Activated CD8-positive, alpha-beta T cell treated with anti-CD3 and anti-CD28 coated beads for 36 hours (primary cell): ENCODE data around the gene NIT2. TPM values are rescaled to one million over a fixed set of nuclear protein-coding genes. Genes with fewer than 3 reads are reported as not detected.

ENCODE experiments used
- ATAC-seq: fragments of 200-7000 bp; cut with Tn5 transposase; one replicate; pipeline ENCODE4 v1.10.0; 2021; ENCODE audit warnings: mild to moderate bottlenecking, moderate library complexity
- CTCF ChIA-PET: fragments of 350-600 bp; sonication (Branson Sonifier 250); formaldehyde crosslinking; loops from one replicate; lab custom pipeline; 2021; ENCODE audit warnings: antibody characterized with exemption; lab: Charles Lee
- POLR2A ChIA-PET: fragments of 350-600 bp; sonication (Branson Sonifier 250); formaldehyde crosslinking; loops from one replicate; lab custom pipeline; 2021; ENCODE audit warnings: antibody characterized with exemption; lab: Charles Lee
- DNase-seq: peaks from one replicate; pipeline ENCODE4 v3.0.0-alpha.2; 2020
- H3K27ac Mint-ChIP-seq: one replicate; pipeline ENCODE4 v1.8.0; 2021; ENCODE audit warnings: mild to moderate bottlenecking, mixed read lengths
- H3K27me3 Mint-ChIP-seq: one replicate; pipeline ENCODE4 v1.8.0; 2021; ENCODE audit warnings: mixed read lengths
- H3K36me3 Mint-ChIP-seq: one replicate; pipeline ENCODE4 v1.8.0; 2021; ENCODE audit warnings: low read depth, mixed read lengths
- H3K4me1 Mint-ChIP-seq: one replicate; pipeline ENCODE4 v1.8.0; 2021; ENCODE audit warnings: low read depth, mixed read lengths
- H3K4me3 Mint-ChIP-seq: one replicate; pipeline ENCODE4 v1.8.0; 2021; ENCODE audit warnings: mild to moderate bottlenecking, moderate library complexity, mixed read lengths
- H3K9me3 Mint-ChIP-seq: one replicate; pipeline ENCODE4 v1.8.0; 2021; ENCODE audit warnings: mixed read lengths
- intact Hi-C: fragments of 100-400 bp; cut with micrococcal nuclease; formaldehyde crosslinking; loops from one replicate; pipeline ENCODE4 v1.10.0; 2022
- total RNA-seq, 2 experiments: library from RNA; stranded (reverse); gene quantifications; one replicate each; pipeline ENCODE4 v1.2.3, GENCODE V29; 2021
- TF ChIP-seq, protein P1 (sequence below): fragments of 200-600 bp; IDR thresholded peaks from one replicate; pipeline ENCODE4 v1.8.0; 2022; ENCODE audit warnings: antibody characterized with exemption, mild to moderate bottlenecking

Gene NIT2
- total RNA-seq, 2 experiments from 2014 or later, result 64.2 TPM

DNA sequence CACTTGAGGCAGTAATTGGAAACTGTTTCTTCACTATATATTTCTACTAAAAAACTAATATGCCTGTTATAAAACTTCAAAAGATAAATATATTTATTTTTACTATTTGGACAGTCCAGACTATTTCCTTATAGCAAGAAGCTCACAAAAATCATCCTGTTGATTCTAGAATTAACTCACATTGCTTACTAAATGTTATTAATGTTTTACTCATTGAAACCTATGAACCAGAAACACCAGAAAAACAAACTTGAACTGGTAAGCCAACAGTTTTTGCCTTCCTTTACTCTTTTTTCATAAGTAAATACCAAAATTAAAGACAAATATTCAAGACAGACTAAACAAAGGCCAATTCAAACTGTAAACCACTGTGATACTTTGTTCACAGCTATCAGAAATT, 40.0 kb downstream of the NIT2 start:
- H3K4me1 Mint-ChIP-seq, result peaks cover 1% of the 10 kb centered on the region
- H3K36me3 Mint-ChIP-seq, result peaks cover 20% of the 10 kb centered on the region
- no peaks in the 10 kb centered on the region for H3K27me3 Mint-ChIP-seq
- H3K9me3 Mint-ChIP-seq, result no peaks in the 10 kb centered on the region
- POLR2A ChIA-PET, result interaction anchor here (0.5 to 2.1 kb wide), 2 partner anchors 27 to 1108 kb away, joined by 3 to 5 read pairs; partner anchors contain the start of genes LNP1 and TOMM70
- no peak overlapping the region for H3K27ac Mint-ChIP-seq
- intact Hi-C loops, result no loop called here
- no peak for ATAC-seq
- no peak for DNase-seq
- H3K4me3 Mint-ChIP-seq, result no peak overlapping the region
- TF ChIP-seq, protein P1, sequence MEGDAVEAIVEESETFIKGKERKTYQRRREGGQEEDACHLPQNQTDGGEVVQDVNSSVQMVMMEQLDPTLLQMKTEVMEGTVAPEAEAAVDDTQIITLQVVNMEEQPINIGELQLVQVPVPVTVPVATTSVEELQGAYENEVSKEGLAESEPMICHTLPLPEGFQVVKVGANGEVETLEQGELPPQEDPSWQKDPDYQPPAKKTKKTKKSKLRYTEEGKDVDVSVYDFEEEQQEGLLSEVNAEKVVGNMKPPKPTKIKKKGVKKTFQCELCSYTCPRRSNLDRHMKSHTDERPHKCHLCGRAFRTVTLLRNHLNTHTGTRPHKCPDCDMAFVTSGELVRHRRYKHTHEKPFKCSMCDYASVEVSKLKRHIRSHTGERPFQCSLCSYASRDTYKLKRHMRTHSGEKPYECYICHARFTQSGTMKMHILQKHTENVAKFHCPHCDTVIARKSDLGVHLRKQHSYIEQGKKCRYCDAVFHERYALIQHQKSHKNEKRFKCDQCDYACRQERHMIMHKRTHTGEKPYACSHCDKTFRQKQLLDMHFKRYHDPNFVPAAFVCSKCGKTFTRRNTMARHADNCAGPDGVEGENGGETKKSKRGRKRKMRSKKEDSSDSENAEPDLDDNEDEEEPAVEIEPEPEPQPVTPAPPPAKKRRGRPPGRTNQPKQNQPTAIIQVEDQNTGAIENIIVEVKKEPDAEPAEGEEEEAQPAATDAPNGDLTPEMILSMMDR, result no peak
- CTCF ChIA-PET, result interaction anchor here (0.7 to 2.6 kb wide), 3 partner anchors 9 to 58 kb away, joined by 3 to 9 read pairs (median 3); no protein-coding TSS in a partner anchor

- TF ChIP-seq, protein P1, result no peak
- CTCF ChIA-PET, result interaction anchor here (0.7 to 2.6 kb wide), 2 partner anchors 15 to 59 kb away, joined by 3 to 9 read pairs; no protein-coding TSS in a partner anchor
- Mint-ChIP-seq H3K4me3 (no peak overlapping the region), H3K36me3 (peaks cover 27% of the 10 kb centered on the region), H3K27ac (no peak overlapping the region), H3K27me3 (no peaks in the 10 kb centered on the region), H3K4me1 (peaks cover 1% of the 10 kb centered on the region), H3K9me3 (no peaks in the 10 kb centered on the region)
- ATAC-seq (no peak), DNase-seq (no peak)
- POLR2A ChIA-PET, result no interaction called here
- intact Hi-C loops, result no loop called here
These were observed 41.7 kb downstream of the NIT2 start for GRCh38 chr3:100376301-100376700.

- no peaks in the 10 kb centered on the region for H3K27me3 Mint-ChIP-seq
- peaks cover 44% of the 10 kb centered on the region for H3K36me3 Mint-ChIP-seq
- H3K9me3 Mint-ChIP-seq, result peaks cover 11% of the 10 kb centered on the region
- DNase-seq (no peak), ATAC-seq (no peak)
- TF ChIP-seq, protein P1, result no peak
- H3K27ac Mint-ChIP-seq, result no peak overlapping the region
- POLR2A ChIA-PET, result interaction anchor here (1.0 to 2.4 kb wide), 2 partner anchors 16 to 326 kb away, joined by 3 to 12 read pairs; partner anchors contain the start of genes LNP1 and TOMM70
- peaks cover 20% of the 10 kb centered on the region for H3K4me1 Mint-ChIP-seq
- no peak overlapping the region for H3K4me3 Mint-ChIP-seq
- intact Hi-C loops, result no loop called here
- CTCF ChIA-PET, result interaction anchor here (0.6 kb wide), 1 partner anchor 53 kb away, joined by 3 read pairs; no protein-coding TSS in a partner anchor
These were observed 50.4 kb downstream of the NIT2 start for GRCh38 chr3:100384733-100385525.

- Mint-ChIP-seq H3K4me1 (peaks cover 20% of the 10 kb centered on the region), H3K27me3 (no peaks in the 10 kb centered on the region), H3K4me3 (no peak overlapping the region), H3K27ac (no peak overlapping the region), H3K9me3 (peaks cover 11% of the 10 kb centered on the region), H3K36me3 (peaks cover 36% of the 10 kb centered on the region)
- intact Hi-C loops, result no loop called here
- DNase-seq (no peak), ATAC-seq (no peak)
- TF ChIP-seq, protein P1, result no peak
- ChIA-PET CTCF (interaction anchor here (1.1 kb wide), 1 partner anchor 255 kb away, joined by 3 read pairs; no protein-coding TSS in a partner anchor), POLR2A (interaction anchor here (1.1 to 2.4 kb wide), 2 partner anchors 14 to 126 kb away, joined by 3 to 12 read pairs; partner anchors contain the start of genes LNP1, TBC1D23 and TOMM70)
These were observed 52.0 kb downstream of the NIT2 start for GRCh38 chr3:100386437-100387074.
